ENCODE results near the gene PHC3.
A peak's percentile ranks its signal among the peaks of the same experiment; 100 is the strongest.

The PHC3 gene

GRCh38 chr3:170225166-170225565 lies 43.6 kb upstream of the PHC3 start:
- H3K27me3 ChIP-seq (ENCODE audit: low read length) = no peaks in the 10 kb centered on the region
- H3F3A ChIP-seq (ENCODE audit: insufficient read depth) = peaks cover 9% of the 10 kb centered on the region
- no peak for TF ChIP-seq EZH2phosphoT487 (conservative IDR thresholded peaks at IDR 0.05; ENCODE audit: low read length)
- TF ChIP-seq CTCF (IDR thresholded peaks at IDR 0.05; ENCODE audit: insufficient read depth, low read length, poor library complexity, severe bottlenecking) = no peak
- no peak overlapping the region for H3K27ac ChIP-seq (ENCODE audit: low read depth, low read length)
- no peaks in the 10 kb centered on the region for H3K9me3 ChIP-seq (ENCODE audit: insufficient read depth, low read length)
- H2AFZ ChIP-seq (ENCODE audit: low read depth, low read length, severe bottlenecking) = no peak overlapping the region
- no peaks in the 10 kb centered on the region for H3K9me2 ChIP-seq (replicated peaks; ENCODE audit: insufficient read depth, low read length)
- no peak overlapping the region for H3K4me2 ChIP-seq (ENCODE audit: low read depth, low read length, poor library complexity, severe bottlenecking)
- 0 out of 2 replicates have a peak, but pooled peaks cover 3% of the 10 kb centered on the region for H3K79me2 ChIP-seq (ENCODE audit: insufficient read depth, low read length)
- H4K20me1 ChIP-seq (ENCODE audit: low read depth, low read length) = 0 out of 2 replicates have a peak, but pooled peaks cover 3% of the 10 kb centered on the region
- H3K9ac ChIP-seq (ENCODE audit: low read length) = no peak overlapping the region
- no peaks in the 10 kb centered on the region for H3K36me3 ChIP-seq (ENCODE audit: low read length)
- no peak overlapping the region for H3K4me3 ChIP-seq (ENCODE audit: insufficient read depth, low read length, poor library complexity, severe bottlenecking)

- peak overlapping the region; percentile 80 for H3K4me3 ChIP-seq (ENCODE audit: insufficient read depth, low read length, poor library complexity, severe bottlenecking)
- H3K27ac ChIP-seq (ENCODE audit: low read depth, low read length) = peak overlapping the region; percentile 48; the same call in 1 of the 2 replicates
- peak overlapping the region; percentile 80 for H3K9ac ChIP-seq (ENCODE audit: low read length)
- 0 out of 2 replicates have a peak, but pooled peaks cover 3% of the 10 kb centered on the region for H3K79me2 ChIP-seq (ENCODE audit: insufficient read depth, low read length)
- peak overlapping the region; percentile 99 for H2AFZ ChIP-seq (ENCODE audit: low read depth, low read length, severe bottlenecking)
- H3K4me2 ChIP-seq (ENCODE audit: low read depth, low read length, poor library complexity, severe bottlenecking) = peak overlapping the region; percentile 90
- no peaks in the 10 kb centered on the region for H3K9me3 ChIP-seq (ENCODE audit: insufficient read depth, low read length)
- TF ChIP-seq EZH2phosphoT487 (conservative IDR thresholded peaks at IDR 0.05; ENCODE audit: low read length) = no peak
- no peak for TF ChIP-seq CTCF (IDR thresholded peaks at IDR 0.05; ENCODE audit: insufficient read depth, low read length, poor library complexity, severe bottlenecking)
- H3F3A ChIP-seq (ENCODE audit: insufficient read depth) = peaks cover 9% of the 10 kb centered on the region
- no peaks in the 10 kb centered on the region for H3K9me2 ChIP-seq (replicated peaks; ENCODE audit: insufficient read depth, low read length)
- H4K20me1 ChIP-seq (ENCODE audit: low read depth, low read length) = no peaks in the 10 kb centered on the region
- H3K36me3 ChIP-seq (ENCODE audit: low read length) = no peaks in the 10 kb centered on the region
- H3K27me3 ChIP-seq (ENCODE audit: low read length) = no peaks in the 10 kb centered on the region
Measured at GRCh38 chr3:170222647-170223541, 41.4 kb upstream of the PHC3 start.

- H3K79me2 ChIP-seq (ENCODE audit: insufficient read depth, low read length) = 0 out of 2 replicates have a peak, but pooled peaks cover 2% of the 10 kb centered on the region
- no peak for TF ChIP-seq EZH2phosphoT487 (conservative IDR thresholded peaks at IDR 0.05; ENCODE audit: low read length)
- TF ChIP-seq CTCF (IDR thresholded peaks at IDR 0.05; ENCODE audit: insufficient read depth, low read length, poor library complexity, severe bottlenecking) = no peak
- H2AFZ ChIP-seq (ENCODE audit: low read depth, low read length, severe bottlenecking) = peak within 1 kb of the TSS; percentile 99
Measured at GRCh38 chr3:170221924-170222646, 40.6 kb upstream of the PHC3 start, which contains the start of gene PRKCI. Gene PRKCI, plus strand, starts transcription at chr3:170222424. Its CDS starts 246 bp downstream, at chr3:170222670.

More at GRCh38 chr3:170221924-170222646, 40.6 kb upstream of the PHC3 start, which contains the start of gene PRKCI:
- Histone ChIP-seq H3K36me3 (ENCODE audit: low read length) (no peaks in the 10 kb centered on the region), H3K9ac (ENCODE audit: low read length) (peak within 1 kb of the TSS; percentile 80), H3K27me3 (ENCODE audit: low read length) (no peaks in the 10 kb centered on the region), H3K4me2 (ENCODE audit: low read depth, low read length, poor library complexity, severe bottlenecking) (peak within 1 kb of the TSS; percentile 90), H3K27ac (ENCODE audit: low read depth, low read length) (peak within 1 kb of the TSS; percentile 48; the same call in 1 of the 2 replicates), H3K9me2 (replicated peaks; ENCODE audit: insufficient read depth, low read length) (no peaks in the 10 kb centered on the region), H3K9me3 (ENCODE audit: insufficient read depth, low read length) (no peaks in the 10 kb centered on the region), H3F3A (ENCODE audit: insufficient read depth) (peaks cover 9% of the 10 kb centered on the region), H4K20me1 (ENCODE audit: low read depth, low read length) (no peaks in the 10 kb centered on the region), H3K4me3 (ENCODE audit: insufficient read depth, low read length, poor library complexity, severe bottlenecking) (peak within 1 kb of the TSS; percentile 80)
